ENCODE results near the gene TMEM231.

- TF ChIP-seq, protein P1, sequence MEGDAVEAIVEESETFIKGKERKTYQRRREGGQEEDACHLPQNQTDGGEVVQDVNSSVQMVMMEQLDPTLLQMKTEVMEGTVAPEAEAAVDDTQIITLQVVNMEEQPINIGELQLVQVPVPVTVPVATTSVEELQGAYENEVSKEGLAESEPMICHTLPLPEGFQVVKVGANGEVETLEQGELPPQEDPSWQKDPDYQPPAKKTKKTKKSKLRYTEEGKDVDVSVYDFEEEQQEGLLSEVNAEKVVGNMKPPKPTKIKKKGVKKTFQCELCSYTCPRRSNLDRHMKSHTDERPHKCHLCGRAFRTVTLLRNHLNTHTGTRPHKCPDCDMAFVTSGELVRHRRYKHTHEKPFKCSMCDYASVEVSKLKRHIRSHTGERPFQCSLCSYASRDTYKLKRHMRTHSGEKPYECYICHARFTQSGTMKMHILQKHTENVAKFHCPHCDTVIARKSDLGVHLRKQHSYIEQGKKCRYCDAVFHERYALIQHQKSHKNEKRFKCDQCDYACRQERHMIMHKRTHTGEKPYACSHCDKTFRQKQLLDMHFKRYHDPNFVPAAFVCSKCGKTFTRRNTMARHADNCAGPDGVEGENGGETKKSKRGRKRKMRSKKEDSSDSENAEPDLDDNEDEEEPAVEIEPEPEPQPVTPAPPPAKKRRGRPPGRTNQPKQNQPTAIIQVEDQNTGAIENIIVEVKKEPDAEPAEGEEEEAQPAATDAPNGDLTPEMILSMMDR (IDR thresholded peaks at IDR 0.05), result no peak
- no peak for TF ChIP-seq POLR2A (IDR thresholded peaks at IDR 0.05)
Observed at GRCh38 chr16:75578725-75579124, 22.7 kb upstream of the TMEM231 start.

All from heart left ventricle (tissue), 13 donors.